DOHH2 (cell line): Measurements from ENCODE around the gene RTL3.

ENCODE experiments used
- H3F3A ChIP-seq: fragments of 200-600 bp; sonication (generic), shearing (Covaris generic); 2 replicates; pipeline ENCODE4 v1.6.0; 2016; ENCODE audit warnings: antibody characterized with exemption, mild to moderate bottlenecking; ENCODE audit not compliant: control insufficient read depth, insufficient read depth
- H3K27ac ChIP-seq: fragments of 200-600 bp; sonication (generic); 2 replicates; pipeline ENCODE4 v1.5.1; 2014; ENCODE audit warnings: low read depth, mild to moderate bottlenecking, low read length, moderate library complexity
- H3K27me3 ChIP-seq: fragments of 200-600 bp; sonication (generic); 2 replicates; pipeline ENCODE4 v1.6.1; 2014; ENCODE audit warnings: mild to moderate bottlenecking, low read length, mixed read lengths; ENCODE audit not compliant: control insufficient read depth
- H3K36me3 ChIP-seq: fragments of 200-600 bp; sonication (generic); 2 replicates; pipeline ENCODE4 v1.6.1; 2014; ENCODE audit warnings: mild to moderate bottlenecking, low read length, moderate library complexity, mixed read lengths; ENCODE audit not compliant: control insufficient read depth
- H3K4me1 ChIP-seq: fragments of 200-600 bp; sonication (generic); 2 replicates; pipeline ENCODE4 v1.6.1; 2014; ENCODE audit warnings: mild to moderate bottlenecking, low read length, mixed read lengths; ENCODE audit not compliant: control insufficient read depth
- H3K4me2 ChIP-seq: fragments of 200-600 bp; sonication (generic); 2 replicates; pipeline ENCODE4 v1.6.0; 2014; ENCODE audit warnings: mild to moderate bottlenecking, low read length, moderate library complexity
- H3K4me3 ChIP-seq: fragments of 200-600 bp; sonication (generic); 2 replicates; pipeline ENCODE4 v1.5.1; 2014; ENCODE audit warnings: mild to moderate bottlenecking, low read length, mixed read lengths
- H3K79me2 ChIP-seq: fragments of 200-600 bp; sonication (generic); 2 replicates; pipeline ENCODE4 v1.6.1; 2014; ENCODE audit warnings: mild to moderate bottlenecking, low read length, mixed read lengths; ENCODE audit not compliant: control insufficient read depth
- H3K9me2 ChIP-seq: fragments of 200-600 bp; sonication (generic); replicated peaks from 2 replicates; pipeline ENCODE4 v1.6.1; 2014; ENCODE audit warnings: mild to moderate bottlenecking, low read length, mixed read lengths; ENCODE audit not compliant: control insufficient read depth
- H3K9me3 ChIP-seq: fragments of 200-600 bp; sonication (generic); 2 replicates; pipeline ENCODE4 v1.6.1; 2014; ENCODE audit warnings: antibody characterized with exemption, low read length, mixed read lengths; ENCODE audit not compliant: control insufficient read depth, insufficient read depth
- H4K20me1 ChIP-seq: fragments of 200-600 bp; sonication (generic); 2 replicates; pipeline ENCODE4 v1.6.0; 2014; ENCODE audit warnings: low read depth, mild to moderate bottlenecking, antibody characterized with exemption, low read length, moderate library complexity; ENCODE audit not compliant: control insufficient read depth, insufficient read depth
- CTCF ChIP-seq: fragments of 200-600 bp; sonication (generic); IDR thresholded peaks from one replicate; pipeline ENCODE4 v1.5.1; 2014; ENCODE audit warnings: antibody characterized with exemption, mild to moderate bottlenecking, low read depth, low read length; ENCODE audit not compliant: poor library complexity, severe bottlenecking
- EZH2phosphoT487 ChIP-seq: fragments of 200-600 bp; sonication (generic); IDR thresholded peaks from 2 replicates; pipeline ENCODE4 v1.6.1; 2017; ENCODE audit warnings: borderline replicate concordance, mild to moderate bottlenecking, antibody characterized with exemption, low read length, moderate library complexity, mixed read lengths

RTL3 gene

GRCh38 chrX:78619834-78620233 is 39.3 kb downstream of the RTL3 start:
- TF ChIP-seq EZH2phosphoT487 (no peak), CTCF (no peak)

DNA sequence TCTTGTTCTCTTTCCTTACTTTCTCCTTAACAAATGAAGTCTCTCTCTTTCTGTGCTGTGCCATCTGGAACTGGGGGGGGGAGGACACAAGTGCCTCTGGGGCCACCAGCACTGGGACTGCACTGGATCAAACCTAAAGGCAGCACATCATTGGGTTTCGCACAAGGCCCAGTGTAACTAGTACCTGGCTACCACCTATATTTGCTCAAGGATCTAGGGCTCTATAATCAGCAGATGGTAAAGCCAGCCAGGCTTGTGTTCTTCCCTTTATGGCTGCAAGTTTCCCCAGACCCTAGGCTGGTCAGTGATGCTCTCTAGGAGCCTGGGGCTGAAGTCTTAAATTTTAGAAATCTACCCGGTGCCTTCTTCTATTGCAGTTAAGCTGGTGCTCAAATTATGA is 40.1 kb downstream of the RTL3 start:
- Histone ChIP-seq H3K9me2 (no peaks in the 10 kb centered on the region), H3K36me3 (no peaks in the 10 kb centered on the region), H3K9me3 (no peaks in the 10 kb centered on the region), H3K79me2 (no peaks in the 10 kb centered on the region), H3K4me2 (no peak overlapping the region), H3K4me3 (no peak overlapping the region), H3K27me3 (no peaks in the 10 kb centered on the region), H3K27ac (no peak overlapping the region), H3K4me1 (no peaks in the 10 kb centered on the region), H4K20me1 (no peaks in the 10 kb centered on the region), H3F3A (no peaks in the 10 kb centered on the region)
- TF ChIP-seq EZH2phosphoT487 (no peak), CTCF (no peak)

More at GRCh38 chrX:78619834-78620233, 39.3 kb downstream of the RTL3 start:
- Histone ChIP-seq H3K27me3 (no peaks in the 10 kb centered on the region), H3K36me3 (no peaks in the 10 kb centered on the region), H4K20me1 (no peaks in the 10 kb centered on the region), H3F3A (no peaks in the 10 kb centered on the region), H3K4me2 (no peak overlapping the region), H3K4me1 (no peaks in the 10 kb centered on the region), H3K9me3 (no peaks in the 10 kb centered on the region), H3K9me2 (no peaks in the 10 kb centered on the region), H3K4me3 (no peak overlapping the region), H3K79me2 (no peaks in the 10 kb centered on the region), H3K27ac (no peak overlapping the region)

- no peaks in the 10 kb centered on the region for H3K79me2 ChIP-seq
- TF ChIP-seq CTCF = no peak
- H3K9me2 ChIP-seq = no peaks in the 10 kb centered on the region
These were observed 44.9 kb downstream of the RTL3 start for GRCh38 chrX:78614264-78614663.

More at GRCh38 chrX:78614264-78614663, 44.9 kb downstream of the RTL3 start:
- Histone ChIP-seq H4K20me1 (no peaks in the 10 kb centered on the region), H3K9me3 (no peaks in the 10 kb centered on the region), H3K4me1 (no peaks in the 10 kb centered on the region), H3K4me3 (no peak overlapping the region), H3F3A (no peaks in the 10 kb centered on the region), H3K4me2 (no peak overlapping the region), H3K36me3 (no peaks in the 10 kb centered on the region), H3K27ac (no peak overlapping the region), H3K27me3 (no peaks in the 10 kb centered on the region)
